Keratinocyte (primary cell): ENCODE measurements around the gene SNX24.

Experiments
- CTCF ChIP-seq, 3 experiments: IDR thresholded peaks in 1 of 3; conservative IDR thresholded peaks in 1 of 3; optimal IDR thresholded peaks in 1 of 3; 2 replicates in 2 of 3; 3 replicates in 1 of 3; pipeline versions ENCODE3 to v1.5.1; 2011; ENCODE audit warnings: low read length in 3 of 3, mild to moderate bottlenecking in 3 of 3, moderate library complexity in 2 of 3, control low read depth in 1 of 3, inconsistent platforms in 1 of 3; ENCODE audit not compliant: insufficient read depth in 2 of 3; ENCODE audit errors: extremely low read depth in 1 of 3
- EZH2 ChIP-seq: IDR thresholded peaks from one replicate; pipeline ENCODE4 v1.6.1; 2012; ENCODE audit warnings: inconsistent platforms, mild to moderate bottlenecking, low read length, moderate library complexity

GRCh38 chr5:122879076-122879475 is 33.7 kb downstream of the SNX24 start:
- TF ChIP-seq EZH2 (no peak), CTCF (optimal IDR thresholded peaks at IDR 0.05 in 1 of 3, IDR thresholded peaks at IDR 0.05 in 1 of 3, conservative IDR thresholded peaks at IDR 0.05 in 1 of 3; ENCODE audit: extremely low read depth in 1 of 3, insufficient read depth in 2 of 3, low read length in 3 of 3) (no peak)
